PFSK-1 (cell line): ENCODE results near the gene ST7L.

Source experiments
- FOXP2 ChIP-seq: optimal IDR thresholded peaks from 2 replicates; pipeline ENCODE3; 2011; ENCODE audit warnings: borderline replicate concordance, control low read depth, inconsistent platforms; ENCODE audit not compliant: insufficient read depth; ENCODE audit errors: extremely low read length, extremely low read depth
- POLR2AphosphoS5 ChIP-seq: IDR thresholded peaks from 2 replicates; pipeline ENCODE4 v1.6.1; 2012; ENCODE audit warnings: low read depth, mild to moderate bottlenecking, control low read depth, low read length, moderate library complexity
- SIN3A ChIP-seq: IDR thresholded peaks from 2 replicates; pipeline ENCODE4 v1.6.1; 2012; ENCODE audit warnings: mild to moderate bottlenecking, low read length, moderate library complexity, borderline replicate concordance; ENCODE audit not compliant: insufficient read depth
- TAF1 ChIP-seq: IDR thresholded peaks from 2 replicates; pipeline ENCODE4 v1.6.1; 2012; ENCODE audit warnings: low read length, control low read depth, borderline replicate concordance; ENCODE audit not compliant: insufficient read depth
- TF ChIP-seq, protein P1 (sequence below), 2 experiments: IDR thresholded peaks; 2 replicates each; pipeline versions ENCODE4 v1.6.1 to v1.8.0; 2011 to 2012; ENCODE audit warnings: low read depth in 2 of 2, low read length in 2 of 2, control low read depth in 1 of 2, inconsistent platforms in 1 of 2, mild to moderate bottlenecking in 1 of 2, moderate library complexity in 1 of 2; ENCODE audit not compliant: insufficient read depth in 1 of 2

Gene ST7L

DNA sequence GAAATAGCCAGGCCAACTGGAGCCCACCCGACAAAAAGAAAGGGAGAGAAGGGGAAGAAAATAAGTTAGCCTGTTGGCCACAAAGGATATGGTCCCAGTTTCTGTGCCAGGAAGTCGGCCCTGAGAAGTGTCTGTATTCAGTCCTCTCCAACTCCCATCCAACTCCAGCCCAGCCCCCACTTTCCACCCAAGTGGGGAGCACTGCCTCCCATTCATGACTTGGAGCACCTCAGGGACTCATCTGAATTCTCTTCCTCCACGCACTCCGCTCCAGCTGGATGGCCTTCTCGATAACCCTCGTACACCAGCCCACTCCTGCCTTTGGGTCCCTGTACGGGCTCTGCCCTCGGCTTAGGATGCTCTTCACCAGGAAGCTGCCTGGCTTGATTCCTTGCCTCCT, 112.2 kb downstream of the ST7L start:
- TF ChIP-seq SIN3A (no peak), FOXP2 (no peak), TAF1 (no peak), POLR2AphosphoS5 (no peak)
- TF ChIP-seq, protein P1, sequence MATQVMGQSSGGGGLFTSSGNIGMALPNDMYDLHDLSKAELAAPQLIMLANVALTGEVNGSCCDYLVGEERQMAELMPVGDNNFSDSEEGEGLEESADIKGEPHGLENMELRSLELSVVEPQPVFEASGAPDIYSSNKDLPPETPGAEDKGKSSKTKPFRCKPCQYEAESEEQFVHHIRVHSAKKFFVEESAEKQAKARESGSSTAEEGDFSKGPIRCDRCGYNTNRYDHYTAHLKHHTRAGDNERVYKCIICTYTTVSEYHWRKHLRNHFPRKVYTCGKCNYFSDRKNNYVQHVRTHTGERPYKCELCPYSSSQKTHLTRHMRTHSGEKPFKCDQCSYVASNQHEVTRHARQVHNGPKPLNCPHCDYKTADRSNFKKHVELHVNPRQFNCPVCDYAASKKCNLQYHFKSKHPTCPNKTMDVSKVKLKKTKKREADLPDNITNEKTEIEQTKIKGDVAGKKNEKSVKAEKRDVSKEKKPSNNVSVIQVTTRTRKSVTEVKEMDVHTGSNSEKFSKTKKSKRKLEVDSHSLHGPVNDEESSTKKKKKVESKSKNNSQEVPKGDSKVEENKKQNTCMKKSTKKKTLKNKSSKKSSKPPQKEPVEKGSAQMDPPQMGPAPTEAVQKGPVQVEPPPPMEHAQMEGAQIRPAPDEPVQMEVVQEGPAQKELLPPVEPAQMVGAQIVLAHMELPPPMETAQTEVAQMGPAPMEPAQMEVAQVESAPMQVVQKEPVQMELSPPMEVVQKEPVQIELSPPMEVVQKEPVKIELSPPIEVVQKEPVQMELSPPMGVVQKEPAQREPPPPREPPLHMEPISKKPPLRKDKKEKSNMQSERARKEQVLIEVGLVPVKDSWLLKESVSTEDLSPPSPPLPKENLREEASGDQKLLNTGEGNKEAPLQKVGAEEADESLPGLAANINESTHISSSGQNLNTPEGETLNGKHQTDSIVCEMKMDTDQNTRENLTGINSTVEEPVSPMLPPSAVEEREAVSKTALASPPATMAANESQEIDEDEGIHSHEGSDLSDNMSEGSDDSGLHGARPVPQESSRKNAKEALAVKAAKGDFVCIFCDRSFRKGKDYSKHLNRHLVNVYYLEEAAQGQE (IDR thresholded peaks at IDR 0.05; ENCODE audit: insufficient read depth in 1 of 2, low read depth in 2 of 2, low read length in 2 of 2) = no peak

DNA sequence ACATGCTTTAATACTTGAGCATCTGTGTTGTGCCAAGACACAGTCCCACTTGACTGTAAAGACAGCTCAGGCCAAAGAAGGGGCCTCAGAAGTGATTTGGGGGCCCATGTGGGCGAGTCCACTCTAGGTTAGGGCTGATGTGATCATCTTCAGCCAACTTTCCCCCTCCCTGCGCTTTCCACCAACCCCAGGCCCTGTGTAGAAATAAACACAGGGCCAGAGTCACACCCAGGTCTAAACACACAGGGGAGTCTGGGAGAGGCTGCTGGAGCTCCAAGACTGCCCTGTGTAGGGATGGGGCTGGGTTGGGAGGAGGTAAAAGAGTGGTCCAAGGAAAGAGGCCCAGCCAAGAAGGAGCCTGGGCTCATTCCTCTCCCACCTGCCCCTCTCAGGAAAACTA, 112.6 kb downstream of the ST7L start:
- TF ChIP-seq FOXP2 = no peak
- TF ChIP-seq SIN3A = no peak
- TF ChIP-seq, protein P1 (IDR thresholded peaks at IDR 0.05; ENCODE audit: insufficient read depth in 1 of 2, low read depth in 2 of 2, low read length in 2 of 2) = no peak
- no peak for TF ChIP-seq TAF1
- no peak for TF ChIP-seq POLR2AphosphoS5

DNA sequence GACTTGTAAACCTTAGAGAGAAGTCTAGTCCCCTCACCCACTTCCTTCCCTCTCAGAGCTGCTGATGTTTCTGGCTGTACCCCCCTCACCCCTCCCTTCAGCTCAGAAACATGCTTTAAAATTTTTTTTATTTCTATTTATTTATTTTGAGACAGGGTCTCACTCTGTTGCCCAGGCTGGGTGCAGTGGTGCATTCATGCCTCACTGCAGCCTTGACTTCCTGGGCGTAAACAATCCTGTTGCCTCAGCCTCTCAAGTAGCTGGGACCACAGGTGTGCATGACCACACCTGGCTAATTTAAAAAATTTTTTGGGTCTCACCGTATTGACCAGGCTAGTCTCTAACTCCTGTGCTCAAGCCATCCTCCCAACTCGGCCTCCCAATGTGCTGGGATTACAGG, 113.1 kb downstream of the ST7L start:
- TF ChIP-seq, protein P1 (IDR thresholded peaks at IDR 0.05; ENCODE audit: insufficient read depth in 1 of 2, low read depth in 2 of 2, low read length in 2 of 2) = no peak
- TF ChIP-seq SIN3A (no peak), TAF1 (no peak), POLR2AphosphoS5 (no peak), FOXP2 (no peak)

DNA sequence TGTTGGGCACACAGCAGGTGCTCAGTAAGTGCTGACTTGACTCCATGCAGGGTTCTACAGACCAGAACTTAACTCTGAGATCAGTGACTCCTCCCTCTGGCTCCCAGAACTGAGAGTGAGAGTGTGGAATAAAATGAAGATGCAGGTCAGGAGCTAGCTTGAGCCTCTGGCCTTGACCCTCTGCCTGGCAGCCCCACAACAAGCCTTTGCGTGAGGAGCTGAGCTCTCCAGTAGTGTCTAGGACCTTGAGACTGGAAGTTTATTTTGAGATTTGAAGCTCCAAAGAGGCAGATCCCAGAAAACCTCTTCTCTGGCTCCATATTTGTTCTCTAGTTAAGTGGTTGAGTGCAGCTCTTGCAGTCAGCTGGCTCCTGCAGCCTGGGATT, 113.5 kb downstream of the ST7L start:
- TF ChIP-seq POLR2AphosphoS5 (no peak), SIN3A (no peak), TAF1 (no peak), FOXP2 (no peak)
- TF ChIP-seq, protein P1 (IDR thresholded peaks at IDR 0.05; ENCODE audit: insufficient read depth in 1 of 2, low read depth in 2 of 2, low read length in 2 of 2) = no peak

DNA sequence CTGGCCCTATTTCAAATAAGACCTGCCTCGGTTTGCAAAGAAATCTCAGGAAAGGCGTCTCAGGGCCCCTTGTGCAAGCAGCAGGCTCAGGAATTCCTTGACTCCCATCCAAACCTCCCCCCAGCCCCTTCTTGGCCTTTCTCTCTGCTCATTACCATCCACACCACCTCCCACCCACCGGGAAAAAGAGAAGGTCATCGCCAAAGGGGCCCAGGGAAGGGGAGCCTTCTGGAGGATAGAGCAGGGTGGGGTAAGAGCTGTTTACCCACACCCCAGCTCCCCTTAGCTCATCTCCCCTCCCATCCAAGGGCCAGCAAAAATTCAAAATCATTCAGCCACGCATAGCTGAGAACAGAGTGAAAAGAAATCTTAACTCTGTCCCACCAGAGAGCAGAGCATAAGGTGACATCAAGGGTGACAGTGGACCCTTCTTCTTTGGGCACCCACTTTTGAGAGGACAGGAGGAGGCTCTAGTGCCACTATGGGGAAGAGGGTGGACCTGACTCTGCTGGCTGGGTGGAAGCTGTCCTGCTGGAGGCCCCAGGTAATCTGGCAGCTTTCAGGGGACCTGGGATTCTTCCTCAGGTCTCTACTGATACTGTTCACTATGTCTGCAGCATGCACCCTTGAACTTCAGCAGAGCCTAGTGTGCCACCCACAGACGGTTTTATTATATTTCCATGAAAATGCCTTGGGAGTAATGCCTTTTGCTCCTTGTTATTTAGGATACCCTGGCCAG, 114.1 kb downstream of the ST7L start:
- TF ChIP-seq, protein P1 (IDR thresholded peaks at IDR 0.05; ENCODE audit: insufficient read depth in 1 of 2, low read depth in 2 of 2, low read length in 2 of 2) = no peak
- TF ChIP-seq FOXP2 = no peak
- no peak for TF ChIP-seq TAF1
- no peak for TF ChIP-seq POLR2AphosphoS5
